GM19240 (cell line): ENCODE results near the gene VPS13C.
A peak's percentile ranks its signal among the peaks of the same experiment; 100 is the strongest.

Source experiments
- DNase-seq: peaks from one replicate; pipeline ENCODE4 v3.0.0; 2011; ENCODE audit warnings: low spot score; ENCODE audit not compliant: insufficient read length

VPS13C gene

GRCh38 chr15:62060113-62060895 is at the start of gene VPS13C:
Gene VPS13C, minus strand, starts transcription at chr15:62060447. Its CDS starts 73 bp downstream, at chr15:62060374.
- peak; percentile 79 for DNase-seq

- DNase-seq = no peak
Measured at GRCh38 chr15:62109437-62109836, 49.2 kb upstream of the VPS13C start.

- no peak for DNase-seq
Measured at GRCh38 chr15:62108411-62108810, 48.2 kb upstream of the VPS13C start.

GRCh38 chr15:62107571-62108121 is 47.4 kb upstream of the VPS13C start:
- no peak for DNase-seq

- DNase-seq = no peak
Measured at GRCh38 chr15:62106096-62106495, 45.8 kb upstream of the VPS13C start.

GRCh38 chr15:62105266-62105665 is 45.0 kb upstream of the VPS13C start:
- DNase-seq = no peak

GRCh38 chr15:62104846-62105245 is 44.6 kb upstream of the VPS13C start:
- no peak for DNase-seq

- no peak for DNase-seq
Measured at GRCh38 chr15:62104401-62104800, 44.2 kb upstream of the VPS13C start.

GRCh38 chr15:62103431-62103830 is 43.2 kb upstream of the VPS13C start:
- DNase-seq = no peak

GRCh38 chr15:62099094-62099601 is 38.9 kb upstream of the VPS13C start:
- no peak for DNase-seq

- no peak for DNase-seq
Measured at GRCh38 chr15:62094388-62094787, 34.1 kb upstream of the VPS13C start.

GRCh38 chr15:62093809-62094208 is 33.6 kb upstream of the VPS13C start:
- no peak for DNase-seq

GRCh38 chr15:62090988-62091387 is 30.7 kb upstream of the VPS13C start:
- no peak for DNase-seq

- DNase-seq = no peak
Measured at GRCh38 chr15:62089616-62090015, 29.4 kb upstream of the VPS13C start.

- no peak for DNase-seq
Measured at GRCh38 chr15:62088353-62088693, 28.1 kb upstream of the VPS13C start.

- no peak for DNase-seq
Measured at GRCh38 chr15:62087671-62088352, 27.6 kb upstream of the VPS13C start.

- DNase-seq = no peak
Measured at GRCh38 chr15:62085740-62086139, 25.5 kb upstream of the VPS13C start.

GRCh38 chr15:62083194-62084154 is 23.2 kb upstream of the VPS13C start:
- DNase-seq = no peak

- DNase-seq = no peak
Measured at GRCh38 chr15:62079594-62079993, 19.3 kb upstream of the VPS13C start.

GRCh38 chr15:62075595-62076277 is 15.5 kb upstream of the VPS13C start:
- no peak for DNase-seq
